Stimulated activated CD8-positive, alpha-beta memory T cell treated with anti-CD3 and anti-CD28 coated beads, Interleukin-7, amount 100 ng/mL, for 4 hours (primary cell): ENCODE data around the gene PIP4K2A.
"Not testable (repeated sequence)": the region's sequence is repeated elsewhere in the genome, so short reads cannot be mapped to it uniquely, and the experiment has no call there.

Experiments used
- DNase-seq, 2 donors: peaks; one replicate each; pipeline ENCODE4 v3.0.0-alpha.2; 2020; ENCODE audit warnings: low read depth in 2 of 2

Gene PIP4K2A

GRCh38 chr10:22514414-22514758 is 200.0 kb downstream of the PIP4K2A start:
- DNase-seq = not testable (repeated sequence)

GRCh38 chr10:22513483-22514413 is 200.6 kb downstream of the PIP4K2A start:
- DNase-seq = not testable (repeated sequence)

- DNase-seq = not testable (repeated sequence)
These were observed 202.4 kb downstream of the PIP4K2A start for GRCh38 chr10:22512015-22512414.

GRCh38 chr10:22508214-22508613 is 206.2 kb downstream of the PIP4K2A start:
- DNase-seq = not testable (repeated sequence)

GRCh38 chr10:22505911-22506685 is 208.3 kb downstream of the PIP4K2A start:
- peak; percentile 51 to 68 for DNase-seq

GRCh38 chr10:22504766-22505165 is 209.6 kb downstream of the PIP4K2A start:
- DNase-seq = no peak

- no peak for DNase-seq
These were observed 210.9 kb downstream of the PIP4K2A start for GRCh38 chr10:22503315-22504088.

- DNase-seq = no peak
These were observed 212.5 kb downstream of the PIP4K2A start for GRCh38 chr10:22501863-22502262.

GRCh38 chr10:22501413-22501812 is 213.0 kb downstream of the PIP4K2A start:
- no peak for DNase-seq

GRCh38 chr10:22500656-22501340 is 213.6 kb downstream of the PIP4K2A start:
- no peak for DNase-seq

GRCh38 chr10:22499973-22500372 is 214.4 kb downstream of the PIP4K2A start:
- not testable (repeated sequence) for DNase-seq

GRCh38 chr10:22495396-22495795 is 219.0 kb downstream of the PIP4K2A start:
- DNase-seq = no peak

GRCh38 chr10:22494007-22494406 is 220.4 kb downstream of the PIP4K2A start:
- no peak for DNase-seq

- DNase-seq = no peak
These were observed 222.3 kb downstream of the PIP4K2A start for GRCh38 chr10:22491931-22492615.

GRCh38 chr10:22491480-22491879 is 222.9 kb downstream of the PIP4K2A start:
- DNase-seq = no peak

- DNase-seq = no peak
These were observed 224.4 kb downstream of the PIP4K2A start for GRCh38 chr10:22489975-22490374.

GRCh38 chr10:22489467-22489866 is 224.9 kb downstream of the PIP4K2A start:
- DNase-seq = no peak

GRCh38 chr10:22486431-22486830 is 227.9 kb downstream of the PIP4K2A start:
- no peak for DNase-seq
